HG03196 (cell line): Measurements from ENCODE around the gene NEIL1.
"Not testable (repeated sequence)": the region's sequence is repeated elsewhere in the genome, so short reads cannot be mapped to it uniquely, and the experiment has no call there.

Source experiments
- ATAC-seq: cut with Tn5 transposase; IDR thresholded peaks from one replicate; pipeline ENCODE4 v1.9.1; 2021; ENCODE audit not compliant: unreplicated experiment

The NEIL1 gene

GRCh38 chr15:75332093-75332492, 14.7 kb upstream of the NEIL1 start:
- not testable (repeated sequence) for ATAC-seq

GRCh38 chr15:75333654-75334419, 13.0 kb upstream of the NEIL1 start:
- not testable (repeated sequence) for ATAC-seq

GRCh38 chr15:75335313-75335704, 11.5 kb upstream of the NEIL1 start:
- ATAC-seq, result no peak

GRCh38 chr15:75335705-75336355, 11.0 kb upstream of the NEIL1 start, which contains the start of gene COMMD4:
COMMD4 (plus strand) TSS chr15:75336063; CDS start chr15:75336090, 27 bp downstream.
- ATAC-seq, result peak; percentile 48

GRCh38 chr15:75338661-75339240, 8.1 kb upstream of the NEIL1 start:
- no peak for ATAC-seq

GRCh38 chr15:75339531-75340240, 7.2 kb upstream of the NEIL1 start:
- no peak for ATAC-seq

- no peak for ATAC-seq
These were observed 4.6 kb upstream of the NEIL1 start for GRCh38 chr15:75342221-75342620.

- ATAC-seq, result not testable (repeated sequence)
These were observed 2.9 kb upstream of the NEIL1 start for GRCh38 chr15:75343953-75344352.

GRCh38 chr15:75347222-75348033, 589 bp downstream of the NEIL1 start:
- no peak for ATAC-seq

GRCh38 chr15:75348034-75348561, 1.3 kb downstream of the NEIL1 start:
- ATAC-seq, result no peak

- ATAC-seq, result no peak
These were observed 1.9 kb downstream of the NEIL1 start for GRCh38 chr15:75348562-75349350.

- not testable (repeated sequence) for ATAC-seq
These were observed 2.5 kb downstream of the NEIL1 start for GRCh38 chr15:75349351-75349669.

GRCh38 chr15:75349851-75350588, 3.2 kb downstream of the NEIL1 start:
- no peak for ATAC-seq

- ATAC-seq, result no peak
These were observed 3.9 kb downstream of the NEIL1 start for GRCh38 chr15:75350601-75351361.

- ATAC-seq, result no peak
These were observed 5.6 kb downstream of the NEIL1 start for GRCh38 chr15:75352186-75353080.

GRCh38 chr15:75353604-75354003, 6.8 kb downstream of the NEIL1 start:
- ATAC-seq, result no peak

- no peak for ATAC-seq
These were observed 7.6 kb downstream of the NEIL1 start for GRCh38 chr15:75354454-75354853.
